ENCODE data around the gene CCDC141. TPM values are rescaled to one million over a fixed set of nuclear protein-coding genes. Genes with fewer than 3 reads are reported as not detected.
"Not testable (repeated sequence)": the region's sequence is repeated elsewhere in the genome, so short reads cannot be mapped to it uniquely, and the experiment has no call there.

CCDC141 gene
- total RNA-seq, 2 donors from 2014 or later = 1.2 to 3.9 TPM

- ATAC-seq = no peak
- intact Hi-C loops (cut with DNase I, micrococcal nuclease) = no loop called here
- DNase-seq = no peak
These were observed 56.1 kb downstream of the CCDC141 start for GRCh38 chr2:178993788-178994187.

DNA sequence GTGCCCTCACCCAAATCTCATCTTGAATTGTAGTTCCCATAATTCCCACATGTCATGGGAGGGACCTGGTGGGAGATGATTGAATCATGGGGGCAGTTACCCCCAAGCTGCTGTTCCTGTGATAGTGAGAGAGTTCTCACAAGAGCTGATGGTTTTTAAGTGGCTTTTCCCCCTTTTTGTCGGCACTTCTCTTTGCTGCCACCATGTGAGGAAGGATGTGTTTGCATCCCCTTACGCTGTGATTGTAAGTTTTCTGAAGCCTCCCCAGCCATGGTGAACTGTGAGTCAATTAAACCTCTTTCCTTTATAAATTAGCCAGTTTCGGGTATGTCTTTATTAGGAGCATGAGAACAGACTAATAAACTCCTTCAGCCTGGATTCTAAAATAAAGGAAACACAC, 57.2 kb downstream of the CCDC141 start:
- DNase-seq; ATAC-seq; intact Hi-C loops (cut with DNase I, micrococcal nuclease): not testable (repeated sequence)

DNA sequence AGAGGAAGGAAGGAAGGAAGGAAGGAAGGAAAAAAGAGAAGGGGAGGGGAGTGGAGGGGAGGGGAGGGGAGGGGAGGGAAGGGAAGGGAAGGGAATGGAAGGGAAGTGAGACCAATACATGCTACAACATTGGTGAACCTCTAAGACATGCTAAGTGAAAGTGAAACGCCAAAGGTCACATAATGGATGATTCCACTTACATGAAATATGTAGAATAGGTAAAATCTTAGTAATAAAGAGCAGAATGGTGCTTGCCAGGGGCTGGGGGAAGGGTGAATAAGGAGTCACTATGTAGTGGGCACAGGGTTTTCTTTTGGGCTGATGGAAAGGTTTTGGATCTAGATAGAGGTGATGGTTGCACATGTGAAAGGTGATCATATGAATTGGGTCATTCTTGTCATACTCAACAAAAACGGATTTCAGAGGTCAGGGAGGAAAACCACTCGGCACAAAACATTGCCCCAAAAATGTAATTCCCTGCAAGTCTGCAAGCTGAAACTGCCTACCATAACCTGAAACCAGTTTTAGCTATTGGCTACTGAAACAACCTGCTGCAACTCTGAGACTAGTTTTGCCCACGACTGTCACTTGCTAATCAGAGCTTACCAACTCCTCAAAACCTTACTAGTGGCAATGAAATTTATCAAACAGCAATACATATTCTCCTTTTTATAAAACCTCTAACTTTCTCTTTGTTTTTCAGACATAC, 59.2 kb downstream of the CCDC141 start:
- DNase-seq (no peak), ATAC-seq (no peak)
- intact Hi-C loops (cut with DNase I, micrococcal nuclease) = no loop called here

DNA sequence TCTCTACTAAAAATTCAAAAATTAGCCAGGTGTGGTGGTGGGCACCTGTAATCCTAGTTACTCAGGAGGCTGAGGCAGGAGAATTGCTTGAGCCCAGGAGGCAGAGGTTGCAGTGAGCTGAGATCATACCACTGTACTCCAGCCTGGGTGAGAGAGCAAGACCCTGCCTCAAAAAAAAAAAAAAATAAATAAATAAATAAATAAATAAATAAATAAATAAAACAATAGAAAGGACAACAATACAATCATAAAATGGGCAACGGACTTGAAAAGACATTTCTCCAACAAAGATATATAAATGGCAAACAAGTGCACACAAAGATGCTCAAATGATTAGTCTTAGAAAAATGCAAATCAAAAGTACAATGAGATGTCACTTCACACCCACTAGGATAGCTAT, 60.5 kb downstream of the CCDC141 start:
- ATAC-seq; intact Hi-C loops (cut with DNase I, micrococcal nuclease); DNase-seq: not testable (repeated sequence)

DNA sequence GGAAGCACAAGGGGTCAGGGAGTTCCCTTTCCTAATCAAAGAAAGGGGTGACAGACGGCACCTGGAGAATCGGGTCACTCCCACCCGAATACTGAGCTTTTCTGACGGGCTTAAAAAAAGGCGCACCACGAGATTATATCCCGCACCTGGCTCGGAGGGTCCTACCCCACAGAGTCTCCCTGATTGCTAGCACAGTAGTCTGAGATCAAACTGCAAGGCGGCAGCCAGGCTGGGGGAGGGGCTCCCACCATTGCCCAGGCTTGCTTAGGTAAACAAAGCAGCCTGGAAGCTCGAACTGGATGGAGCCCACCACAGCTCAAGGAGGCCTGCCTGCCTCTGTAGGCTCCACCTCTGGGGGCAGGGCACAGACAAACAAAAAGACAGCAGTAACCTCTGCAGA, 67.3 kb downstream of the CCDC141 start:
- ATAC-seq; intact Hi-C loops (cut with DNase I, micrococcal nuclease); DNase-seq: not testable (repeated sequence)

GRCh38 chr2:178980815-178981214, 69.1 kb downstream of the CCDC141 start:
- DNase-seq (no peak), ATAC-seq (no peak)
- intact Hi-C loops (cut with DNase I, micrococcal nuclease) = no loop called here

- intact Hi-C loops (cut with DNase I, micrococcal nuclease) = no loop called here
- ATAC-seq (no peak), DNase-seq (no peak)
These were observed 71.3 kb downstream of the CCDC141 start for GRCh38 chr2:178978667-178979066.

DNA sequence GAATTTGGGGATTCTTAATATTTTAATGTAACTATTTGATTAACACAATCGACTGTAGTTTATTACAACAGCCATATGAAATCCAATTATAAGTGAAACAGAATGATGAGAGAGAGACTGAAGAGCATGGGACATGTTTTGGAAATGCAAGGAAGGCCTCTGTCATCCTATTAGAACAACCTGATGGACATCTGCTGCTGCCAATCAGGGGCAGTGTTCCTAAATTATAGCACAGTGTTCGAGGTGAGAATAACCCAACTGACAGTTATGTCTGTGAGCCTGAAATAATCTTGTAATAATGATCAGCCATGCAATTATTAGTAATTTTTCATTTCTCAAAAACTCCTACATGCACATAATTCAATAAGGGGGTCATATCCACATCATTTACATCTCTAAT, 73.6 kb downstream of the CCDC141 start:
- ATAC-seq (no peak), DNase-seq (no peak)
- intact Hi-C loops (cut with DNase I, micrococcal nuclease) = no loop called here

- no peak for DNase-seq
- intact Hi-C loops (cut with DNase I, micrococcal nuclease) = no loop called here
- no peak for ATAC-seq
These were observed 87.0 kb downstream of the CCDC141 start for GRCh38 chr2:178962805-178963433.

DNA sequence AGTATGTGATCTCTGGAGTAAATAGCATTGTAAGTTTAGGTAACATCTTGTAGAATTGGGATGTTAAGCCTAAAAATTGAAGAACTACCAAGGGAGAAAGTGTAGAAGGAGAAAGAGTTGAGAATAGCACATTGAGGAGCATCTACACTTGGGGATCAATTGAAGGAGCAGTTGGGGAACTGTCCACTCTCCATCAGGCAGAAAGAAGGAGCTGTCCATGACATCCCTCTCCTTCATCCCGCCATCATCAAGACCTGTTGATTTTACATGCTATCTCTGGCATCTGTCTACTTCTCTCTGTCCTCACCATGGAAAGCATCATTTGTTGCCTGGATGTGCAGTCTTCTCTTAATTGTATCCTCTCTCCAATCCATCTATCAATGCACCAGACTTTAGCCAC, 87.8 kb downstream of the CCDC141 start:
- DNase-seq (no peak), ATAC-seq (no peak)
- intact Hi-C loops (cut with DNase I, micrococcal nuclease) = no loop called here

- intact Hi-C loops (cut with DNase I, micrococcal nuclease) = no loop called here
- ATAC-seq (no peak), DNase-seq (no peak)
These were observed 95.9 kb downstream of the CCDC141 start for GRCh38 chr2:178954049-178954448.

- DNase-seq (no peak), ATAC-seq (no peak)
- intact Hi-C loops (cut with DNase I, micrococcal nuclease) = no loop called here
These were observed 98.5 kb downstream of the CCDC141 start for GRCh38 chr2:178951266-178952006.

- DNase-seq = no peak
- ATAC-seq = no peak
- intact Hi-C loops (cut with DNase I, micrococcal nuclease) = no loop called here
These were observed 100.4 kb downstream of the CCDC141 start for GRCh38 chr2:178949584-178949983.

DNA sequence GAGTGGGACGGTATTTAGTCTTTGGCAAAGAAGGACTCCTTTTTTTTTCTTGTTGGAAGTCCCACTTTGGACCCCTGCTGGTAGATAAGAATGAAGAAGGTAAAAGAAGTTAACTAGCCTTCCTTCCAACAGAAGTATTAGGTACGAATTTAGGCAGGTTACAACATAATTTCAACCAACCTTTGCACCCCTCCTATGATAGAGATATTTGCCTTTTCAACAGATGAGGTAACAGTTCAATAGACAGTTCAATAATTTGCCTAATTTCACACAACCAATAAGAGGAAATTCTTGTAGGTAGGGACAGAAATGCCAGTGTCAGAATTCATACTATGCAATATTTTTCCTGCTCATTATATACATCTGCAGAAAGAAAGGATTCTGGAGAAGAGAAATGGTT, 100.8 kb downstream of the CCDC141 start:
- no peak for DNase-seq
- no peak for ATAC-seq

GRCh38 chr2:178947006-178947405, 102.9 kb downstream of the CCDC141 start:
- ATAC-seq = no peak
- intact Hi-C loops (cut with DNase I, micrococcal nuclease) = no loop called here
- no peak for DNase-seq

More for the DNA sequence above, 100.8 kb downstream of the CCDC141 start:
- intact Hi-C loops (cut with DNase I, micrococcal nuclease) = no loop called here

- intact Hi-C loops (cut with DNase I, micrococcal nuclease) = no loop called here
- DNase-seq = no peak
- no peak for ATAC-seq
These were observed 103.4 kb downstream of the CCDC141 start for GRCh38 chr2:178946494-178946893.

- intact Hi-C loops (cut with DNase I, micrococcal nuclease) = no loop called here
- no peak for ATAC-seq
These were observed 106.2 kb downstream of the CCDC141 start for GRCh38 chr2:178943745-178944144.

GRCh38 chr2:178934571-178934970, 115.4 kb downstream of the CCDC141 start:
- no peak for DNase-seq
- no peak for ATAC-seq
- intact Hi-C loops (cut with DNase I, micrococcal nuclease) = no loop called here

More at GRCh38 chr2:178943745-178944144, 106.2 kb downstream of the CCDC141 start:
- no peak for DNase-seq

- DNase-seq = no peak
- intact Hi-C loops (cut with DNase I, micrococcal nuclease) = no loop called here
- no peak for ATAC-seq
These were observed 116.4 kb downstream of the CCDC141 start for GRCh38 chr2:178933493-178933892.

DNA sequence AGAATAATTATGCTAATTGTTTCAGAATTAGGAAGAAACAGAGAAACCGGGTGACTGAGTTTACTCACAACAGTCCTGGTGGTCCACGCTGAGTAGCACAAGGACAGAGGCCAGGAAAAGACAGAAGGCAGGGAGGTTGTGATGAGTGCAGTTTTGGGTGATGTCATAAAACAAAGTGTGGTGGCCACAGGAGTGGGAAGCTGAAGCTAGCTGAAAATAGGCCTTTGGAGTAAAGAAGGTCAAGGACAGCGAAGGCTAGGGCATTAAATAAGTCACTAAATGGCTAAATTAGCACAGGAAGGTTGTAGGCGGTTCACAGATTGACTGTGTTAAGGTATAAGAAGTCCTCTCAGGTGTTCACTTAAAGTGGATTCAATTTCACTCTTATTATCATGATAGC, 121.9 kb downstream of the CCDC141 start:
- intact Hi-C loops (cut with DNase I, micrococcal nuclease) = no loop called here
- ATAC-seq = no peak
- DNase-seq = no peak
